Stimulated activated CD8-positive, alpha-beta memory T cell treated with anti-CD3 and anti-CD28 coated beads, Interleukin-2, amount 100 ng/mL, for 48 hours (primary cell): ENCODE data around the gene FBXO42.
"Not testable (repeated sequence)": the region's sequence is repeated elsewhere in the genome, so short reads cannot be mapped to it uniquely, and the experiment has no call there.

ENCODE experiments used
- DNase-seq, 2 donors: peaks; one replicate each; pipeline ENCODE4 v3.0.0-alpha.2; 2020; ENCODE audit warnings: low read depth in 2 of 2

FBXO42 gene

GRCh38 chr1:16372535-16373285 is 20.4 kb upstream of the FBXO42 start:
- DNase-seq, result no peak

GRCh38 chr1:16371725-16372124 is 19.4 kb upstream of the FBXO42 start:
- DNase-seq, result no peak

- DNase-seq, result no peak
Measured at GRCh38 chr1:16369821-16370220, 17.5 kb upstream of the FBXO42 start.

GRCh38 chr1:16367968-16368890 is 15.9 kb upstream of the FBXO42 start:
- DNase-seq, result no peak

GRCh38 chr1:16367258-16367967 is 15.1 kb upstream of the FBXO42 start:
- peak; percentile 80 to 82 for DNase-seq

GRCh38 chr1:16366722-16367257 is 14.5 kb upstream of the FBXO42 start, which contains the start of gene SZRD1:
SZRD1 (plus strand) TSS chr1:16367242; CDS start chr1:16367258, 16 bp downstream.
- peak; percentile 88 to 89 for DNase-seq

GRCh38 chr1:16365146-16365498 is 12.8 kb upstream of the FBXO42 start:
- not testable (repeated sequence) for DNase-seq

GRCh38 chr1:16356867-16357266 is 4.6 kb upstream of the FBXO42 start:
- DNase-seq, result no peak

- no peak for DNase-seq
Measured at GRCh38 chr1:16354619-16355018, 2.3 kb upstream of the FBXO42 start.

GRCh38 chr1:16352842-16353535 is 709 bp upstream of the FBXO42 start:
- DNase-seq, result no peak

GRCh38 chr1:16351456-16351993 is 755 bp downstream of the FBXO42 start:
- DNase-seq, result no peak

- no peak for DNase-seq
Measured at GRCh38 chr1:16349847-16350406, 2.4 kb downstream of the FBXO42 start.

- DNase-seq, result no peak
Measured at GRCh38 chr1:16348414-16349182, 3.7 kb downstream of the FBXO42 start.

GRCh38 chr1:16343276-16343675 is 9.0 kb downstream of the FBXO42 start:
- DNase-seq, result not testable (repeated sequence)

- DNase-seq, result no peak
Measured at GRCh38 chr1:16342331-16343062, 9.8 kb downstream of the FBXO42 start.

- no peak for DNase-seq
Measured at GRCh38 chr1:16340673-16341072, 11.6 kb downstream of the FBXO42 start.

GRCh38 chr1:16338961-16339360 is 13.3 kb downstream of the FBXO42 start:
- no peak for DNase-seq

GRCh38 chr1:16334655-16335340 is 17.5 kb downstream of the FBXO42 start:
- DNase-seq, result no peak
